Effector memory CD8-positive, alpha-beta T cell (primary cell): ENCODE measurements around the gene GPR17.

Experiments used
- ATAC-seq: fragments of 150-1000 bp; cut with Tn5 transposase; replicated peaks from 2 replicates; pipeline ENCODE4 v1.10.0; 2021; ENCODE audit warnings: mild to moderate bottlenecking, moderate library complexity
- DNase-seq, 3 experiments: peaks; one replicate each; pipeline ENCODE4 v3.0.0; 2021
- H3K27ac Mint-ChIP-seq, 2 donors: one replicate each; pipeline ENCODE4 v1.8.0; 2022; ENCODE audit warnings: mild to moderate bottlenecking in 2 of 2, mixed read lengths in 2 of 2, moderate library complexity in 2 of 2
- H3K27me3 Mint-ChIP-seq, 2 donors: one replicate each; pipeline ENCODE4 v1.8.0; 2022; ENCODE audit warnings: mixed read lengths in 2 of 2
- H3K36me3 Mint-ChIP-seq: one replicate; pipeline ENCODE4 v1.8.0; 2022; ENCODE audit warnings: mild to moderate bottlenecking, moderate library complexity, mixed read lengths; ENCODE audit not compliant: insufficient read depth
- H3K4me1 Mint-ChIP-seq, 2 donors: one replicate each; pipeline ENCODE4 v1.8.0; 2022; ENCODE audit warnings: low read depth in 2 of 2, mixed read lengths in 2 of 2
- H3K4me3 Mint-ChIP-seq, 2 donors: one replicate each; pipeline ENCODE4 v1.8.0; 2022; ENCODE audit warnings: mild to moderate bottlenecking in 2 of 2, mixed read lengths in 2 of 2, moderate library complexity in 2 of 2
- H3K9me3 Mint-ChIP-seq, 2 donors: one replicate each; pipeline ENCODE4 v1.8.0; 2022; ENCODE audit warnings: mixed read lengths in 2 of 2

Gene GPR17

GRCh38 chr2:127662937-127663565 lies 17.1 kb downstream of the GPR17 start:
- peaks cover 59 to 88% of the 10 kb centered on the region in 2 donors for H3K27me3 Mint-ChIP-seq
- H3K27ac Mint-ChIP-seq: no peak overlapping the region
- H3K4me3 Mint-ChIP-seq: no peak overlapping the region
- peaks cover 0 to 6% of the 10 kb centered on the region in 2 donors for H3K4me1 Mint-ChIP-seq
- no peak for DNase-seq
- no peak for ATAC-seq
- no peaks in the 10 kb centered on the region for H3K36me3 Mint-ChIP-seq
- H3K9me3 Mint-ChIP-seq: no peaks in the 10 kb centered on the region

GRCh38 chr2:127663566-127664064 lies 17.7 kb downstream of the GPR17 start:
- Mint-ChIP-seq H3K36me3 (no peaks in the 10 kb centered on the region), H3K4me3 (no peak overlapping the region), H3K27me3 (peaks cover 59 to 83% of the 10 kb centered on the region in 2 donors), H3K4me1 (peaks cover 0 to 6% of the 10 kb centered on the region in 2 donors), H3K9me3 (no peaks in the 10 kb centered on the region), H3K27ac (no peak overlapping the region)
- ATAC-seq (no peak), DNase-seq (no peak)

- H3K4me3 Mint-ChIP-seq: no peak overlapping the region
- no peaks in the 10 kb centered on the region for H3K36me3 Mint-ChIP-seq
- H3K27ac Mint-ChIP-seq: no peak overlapping the region
- no peak for ATAC-seq
- H3K9me3 Mint-ChIP-seq: no peaks in the 10 kb centered on the region
- peaks cover 65 to 78% of the 10 kb centered on the region in 2 donors for H3K27me3 Mint-ChIP-seq
- peaks cover 0 to 6% of the 10 kb centered on the region in 2 donors for H3K4me1 Mint-ChIP-seq
- DNase-seq: no peak
These were observed 18.3 kb downstream of the GPR17 start for GRCh38 chr2:127664065-127664894.

GRCh38 chr2:127664895-127665225 lies 18.9 kb downstream of the GPR17 start:
- no peak for DNase-seq
- ATAC-seq: no peak
- H3K9me3 Mint-ChIP-seq: no peaks in the 10 kb centered on the region
- H3K4me1 Mint-ChIP-seq: peaks cover 0 to 4% of the 10 kb centered on the region in 2 donors
- peaks cover 64 to 76% of the 10 kb centered on the region in 2 donors for H3K27me3 Mint-ChIP-seq
- no peak overlapping the region for H3K27ac Mint-ChIP-seq
- no peak overlapping the region for H3K4me3 Mint-ChIP-seq
- H3K36me3 Mint-ChIP-seq: no peaks in the 10 kb centered on the region

GRCh38 chr2:127665267-127665893 lies 19.4 kb downstream of the GPR17 start:
- ATAC-seq (no peak), DNase-seq (no peak)
- peaks cover 66 to 75% of the 10 kb centered on the region in 2 donors for H3K27me3 Mint-ChIP-seq
- no peak overlapping the region for H3K27ac Mint-ChIP-seq
- H3K36me3 Mint-ChIP-seq: no peaks in the 10 kb centered on the region
- no peak overlapping the region for H3K4me3 Mint-ChIP-seq
- no peaks in the 10 kb centered on the region for H3K9me3 Mint-ChIP-seq
- peaks cover 0 to 3% of the 10 kb centered on the region in 2 donors for H3K4me1 Mint-ChIP-seq

GRCh38 chr2:127669056-127669455 lies 23.1 kb downstream of the GPR17 start:
- DNase-seq (no peak), ATAC-seq (no peak)
- no peaks in the 10 kb centered on the region for H3K36me3 Mint-ChIP-seq
- no peaks in the 10 kb centered on the region for H3K9me3 Mint-ChIP-seq
- H3K4me1 Mint-ChIP-seq: peaks cover 0 to under 1% of the 10 kb centered on the region in 2 donors
- no peak overlapping the region for H3K27ac Mint-ChIP-seq
- H3K4me3 Mint-ChIP-seq: no peak overlapping the region
- peaks cover 76 to 78% of the 10 kb centered on the region in 2 donors for H3K27me3 Mint-ChIP-seq

GRCh38 chr2:127670055-127670956 lies 24.4 kb downstream of the GPR17 start:
- H3K4me3 Mint-ChIP-seq: no peak overlapping the region
- H3K4me1 Mint-ChIP-seq: peaks cover 5 to 6% of the 10 kb centered on the region in 2 donors
- H3K36me3 Mint-ChIP-seq: no peaks in the 10 kb centered on the region
- ATAC-seq (no peak), DNase-seq (no peak)
- H3K27ac Mint-ChIP-seq: no peak overlapping the region
- no peaks in the 10 kb centered on the region for H3K9me3 Mint-ChIP-seq
- H3K27me3 Mint-ChIP-seq: peaks cover 73% of the 10 kb centered on the region in 2 donors

GRCh38 chr2:127670957-127671290 lies 25.0 kb downstream of the GPR17 start:
- Mint-ChIP-seq H3K4me1 (peaks cover 5 to 7% of the 10 kb centered on the region in 2 donors), H3K36me3 (no peaks in the 10 kb centered on the region), H3K27me3 (peaks cover 71 to 72% of the 10 kb centered on the region in 2 donors), H3K9me3 (no peaks in the 10 kb centered on the region), H3K27ac (no peak overlapping the region), H3K4me3 (no peak overlapping the region)
- DNase-seq (no peak), ATAC-seq (no peak)

GRCh38 chr2:127671557-127672302 lies 25.8 kb downstream of the GPR17 start:
- Mint-ChIP-seq H3K27ac (no peak overlapping the region), H3K4me3 (no peak overlapping the region), H3K36me3 (no peaks in the 10 kb centered on the region), H3K27me3 (peaks cover 72% of the 10 kb centered on the region in 2 donors), H3K4me1 (peaks cover 5 to 9% of the 10 kb centered on the region in 2 donors), H3K9me3 (no peaks in the 10 kb centered on the region)
- no peak for ATAC-seq
- DNase-seq: no peak

GRCh38 chr2:127672341-127673224 lies 26.6 kb downstream of the GPR17 start:
- no peaks in the 10 kb centered on the region for H3K9me3 Mint-ChIP-seq
- H3K36me3 Mint-ChIP-seq: no peaks in the 10 kb centered on the region
- ATAC-seq (no peak), DNase-seq (no peak)
- H3K4me3 Mint-ChIP-seq: no peak overlapping the region
- no peak overlapping the region for H3K27ac Mint-ChIP-seq
- peaks cover 5 to 9% of the 10 kb centered on the region in 2 donors for H3K4me1 Mint-ChIP-seq
- H3K27me3 Mint-ChIP-seq: peaks cover 72 to 75% of the 10 kb centered on the region in 2 donors

- Mint-ChIP-seq H3K9me3 (no peaks in the 10 kb centered on the region), H3K4me3 (peak overlapping the region; percentile 82 to 86), H3K27ac (no peak overlapping the region), H3K36me3 (no peaks in the 10 kb centered on the region), H3K4me1 (peaks cover 5 to 9% of the 10 kb centered on the region in 2 donors), H3K27me3 (peaks cover 79% of the 10 kb centered on the region in 2 donors)
- no peak for ATAC-seq
- DNase-seq: no peak
These were observed 27.5 kb downstream of the GPR17 start for GRCh38 chr2:127673291-127674069.
